RKO (cell line): ENCODE results near the gene UGT2B17.
"Not testable (repeated sequence)": the region's sequence is repeated elsewhere in the genome, so short reads cannot be mapped to it uniquely, and the experiment has no call there.

Experiments
- DNase-seq: peaks from one replicate; pipeline ENCODE4 v3.0.0-alpha.2; 2016; ENCODE audit warnings: low spot score

The UGT2B17 gene

GRCh38 chr4:68576272-68577125 is at the start of gene UGT2B17:
UGT2B17 (minus strand) TSS chr4:68576322; CDS start chr4:68568484, 7,838 bp downstream.
- no peak for DNase-seq

GRCh38 chr4:68622731-68623130 is 46.6 kb upstream of the UGT2B17 start:
- DNase-seq = not testable (repeated sequence)

- no peak for DNase-seq
Measured at GRCh38 chr4:68617003-68617698, 41.0 kb upstream of the UGT2B17 start.

- DNase-seq = no peak
Measured at GRCh38 chr4:68615699-68616422, 39.7 kb upstream of the UGT2B17 start.

- DNase-seq = no peak
Measured at GRCh38 chr4:68613752-68614151, 37.6 kb upstream of the UGT2B17 start.

- no peak for DNase-seq
Measured at GRCh38 chr4:68606240-68606639, 30.1 kb upstream of the UGT2B17 start.

GRCh38 chr4:68599150-68599549 is 23.0 kb upstream of the UGT2B17 start:
- DNase-seq = no peak

- DNase-seq = no peak
Measured at GRCh38 chr4:68597482-68597881, 21.4 kb upstream of the UGT2B17 start.

- no peak for DNase-seq
Measured at GRCh38 chr4:68594678-68595077, 18.6 kb upstream of the UGT2B17 start.

- no peak for DNase-seq
Measured at GRCh38 chr4:68593112-68593511, 17.0 kb upstream of the UGT2B17 start.

- no peak for DNase-seq
Measured at GRCh38 chr4:68592673-68593072, 16.6 kb upstream of the UGT2B17 start.

GRCh38 chr4:68591204-68591603 is 15.1 kb upstream of the UGT2B17 start:
- peak; percentile 14 for DNase-seq

- DNase-seq = no peak
Measured at GRCh38 chr4:68589790-68590189, 13.7 kb upstream of the UGT2B17 start.

- DNase-seq = no peak
Measured at GRCh38 chr4:68582339-68582717, 6.2 kb upstream of the UGT2B17 start.

GRCh38 chr4:68581383-68582338 is 5.5 kb upstream of the UGT2B17 start:
- no peak for DNase-seq

- DNase-seq = no peak
Measured at GRCh38 chr4:68577590-68577989, 1.5 kb upstream of the UGT2B17 start.

- DNase-seq = not testable (repeated sequence)
Measured at GRCh38 chr4:68575636-68576035, 486 bp downstream of the UGT2B17 start.

GRCh38 chr4:68575081-68575480 is 1.0 kb downstream of the UGT2B17 start:
- no peak for DNase-seq

GRCh38 chr4:68572653-68573170 is 3.4 kb downstream of the UGT2B17 start:
- DNase-seq = no peak

- DNase-seq = no peak
Measured at GRCh38 chr4:68570122-68570507, 6.0 kb downstream of the UGT2B17 start.

- DNase-seq = no peak
Measured at GRCh38 chr4:68569466-68570121, 6.5 kb downstream of the UGT2B17 start.
